Ovary (tissue), 3 donors: ENCODE results near the gene CSF1R.
"Not testable (repeated sequence)": the region's sequence is repeated elsewhere in the genome, so short reads cannot be mapped to it uniquely, and the experiment has no call there.

ENCODE experiments used
- EP300 ChIP-seq: sonication (generic); formaldehyde crosslinking; IDR thresholded peaks from one replicate; pipeline ENCODE4 v1.6.1; 2017; ENCODE audit warnings: antibody characterized with exemption
- POLR2A ChIP-seq: fragments of 450-650 bp; IDR thresholded peaks from one replicate; pipeline ENCODE4 v1.6.1; 2017; ENCODE audit warnings: antibody characterized with exemption, mild to moderate bottlenecking, moderate library complexity
- TF ChIP-seq, protein P1 (sequence below), 3 donors: fragments of 450-650 bp in 2 of 3; fragments of 200-600 bp in 1 of 3; IDR thresholded peaks; one replicate each; pipeline versions ENCODE4 v1.5.1 to v1.8.0; 2016 to 2022; ENCODE audit warnings: antibody characterized with exemption in 3 of 3, mild to moderate bottlenecking in 1 of 3
- donor health status: DM: no; HTN: no; CAD: no.

- not testable (repeated sequence) for TF ChIP-seq POLR2A, EP300
- TF ChIP-seq, protein P1, sequence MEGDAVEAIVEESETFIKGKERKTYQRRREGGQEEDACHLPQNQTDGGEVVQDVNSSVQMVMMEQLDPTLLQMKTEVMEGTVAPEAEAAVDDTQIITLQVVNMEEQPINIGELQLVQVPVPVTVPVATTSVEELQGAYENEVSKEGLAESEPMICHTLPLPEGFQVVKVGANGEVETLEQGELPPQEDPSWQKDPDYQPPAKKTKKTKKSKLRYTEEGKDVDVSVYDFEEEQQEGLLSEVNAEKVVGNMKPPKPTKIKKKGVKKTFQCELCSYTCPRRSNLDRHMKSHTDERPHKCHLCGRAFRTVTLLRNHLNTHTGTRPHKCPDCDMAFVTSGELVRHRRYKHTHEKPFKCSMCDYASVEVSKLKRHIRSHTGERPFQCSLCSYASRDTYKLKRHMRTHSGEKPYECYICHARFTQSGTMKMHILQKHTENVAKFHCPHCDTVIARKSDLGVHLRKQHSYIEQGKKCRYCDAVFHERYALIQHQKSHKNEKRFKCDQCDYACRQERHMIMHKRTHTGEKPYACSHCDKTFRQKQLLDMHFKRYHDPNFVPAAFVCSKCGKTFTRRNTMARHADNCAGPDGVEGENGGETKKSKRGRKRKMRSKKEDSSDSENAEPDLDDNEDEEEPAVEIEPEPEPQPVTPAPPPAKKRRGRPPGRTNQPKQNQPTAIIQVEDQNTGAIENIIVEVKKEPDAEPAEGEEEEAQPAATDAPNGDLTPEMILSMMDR (IDR thresholded peaks at IDR 0.05) = not testable (repeated sequence)
Observed at GRCh38 chr5:150050172-150050811, 36.1 kb downstream of the CSF1R start.
